Ectodermal cell (in vitro differentiated cells): ENCODE data around the gene ANTXR1.

Experiments
- H3K27ac ChIP-seq: 2 replicates; pipeline ENCODE4 v1.7.0; 2013; ENCODE audit warnings: mild to moderate bottlenecking, low read depth, low read length; ENCODE audit not compliant: insufficient read depth, poor library complexity, severe bottlenecking
- H3K27me3 ChIP-seq: 2 replicates; pipeline ENCODE4 v1.7.0; 2013; ENCODE audit warnings: mild to moderate bottlenecking, low read length; ENCODE audit not compliant: insufficient read depth, control insufficient read depth, poor library complexity, severe bottlenecking
- H3K36me3 ChIP-seq: one replicate; pipeline ENCODE4 v1.7.0; 2013; ENCODE audit warnings: low read length; ENCODE audit not compliant: control insufficient read depth, insufficient read depth
- H3K4me1 ChIP-seq: one replicate; pipeline ENCODE4 v1.7.0; 2013; ENCODE audit warnings: low read length; ENCODE audit not compliant: control insufficient read depth, insufficient read depth
- H3K4me3 ChIP-seq: 2 replicates; pipeline ENCODE4 v1.7.0; 2013; ENCODE audit warnings: low read depth, low read length, control low read depth; ENCODE audit not compliant: insufficient read depth
- H3K9me3 ChIP-seq: 2 replicates; pipeline ENCODE4 v1.7.0; 2013; ENCODE audit warnings: mild to moderate bottlenecking, low read length, moderate library complexity; ENCODE audit not compliant: control insufficient read depth
- WGBS, 2 experiments: methylation state at CpG; one replicate each; pipeline ENCODE4 v1.1.7; 2013; ENCODE audit warnings: missing lambda C conversion rate in 2 of 2; 5-methylcytosine and 5-hydroxymethylcytosine counted together

ANTXR1 gene

GRCh38 chr2:69001879-69002278 is 11.1 kb upstream of the ANTXR1 start:
- H3K27ac ChIP-seq, result no peak overlapping the region
- no peaks in the 10 kb centered on the region for H3K9me3 ChIP-seq
- H3K4me3 ChIP-seq, result no peak overlapping the region
- no peaks in the 10 kb centered on the region for H3K4me1 ChIP-seq
- no peaks in the 10 kb centered on the region for H3K36me3 ChIP-seq
- no peaks in the 10 kb centered on the region for H3K27me3 ChIP-seq

DNA sequence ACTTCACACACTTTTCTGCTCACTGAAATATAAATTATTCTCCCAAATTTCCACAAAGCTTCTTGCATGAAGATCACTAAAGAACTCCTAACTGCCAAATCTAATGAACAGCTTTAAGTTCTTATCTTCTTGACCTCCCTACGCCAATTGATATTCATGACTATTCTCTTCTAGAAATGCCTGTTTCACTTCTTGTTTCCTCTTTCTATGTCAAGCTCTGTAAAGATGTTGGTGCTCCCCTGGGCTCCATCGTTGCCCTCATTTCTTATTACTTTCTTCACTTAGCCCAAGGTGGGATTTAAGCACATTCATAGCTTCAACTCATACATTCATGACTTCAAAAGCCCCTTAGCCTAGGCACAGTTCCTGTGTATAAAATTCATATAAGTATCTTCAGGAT is 9.2 kb upstream of the ANTXR1 start:
- WGBS, 2 experiments, result 91% methylated on average over 2 of the region's 2 CpGs
- Histone ChIP-seq H3K27ac (no peak overlapping the region), H3K9me3 (no peaks in the 10 kb centered on the region), H3K4me1 (no peaks in the 10 kb centered on the region), H3K27me3 (no peaks in the 10 kb centered on the region), H3K36me3 (no peaks in the 10 kb centered on the region), H3K4me3 (no peak overlapping the region)

DNA sequence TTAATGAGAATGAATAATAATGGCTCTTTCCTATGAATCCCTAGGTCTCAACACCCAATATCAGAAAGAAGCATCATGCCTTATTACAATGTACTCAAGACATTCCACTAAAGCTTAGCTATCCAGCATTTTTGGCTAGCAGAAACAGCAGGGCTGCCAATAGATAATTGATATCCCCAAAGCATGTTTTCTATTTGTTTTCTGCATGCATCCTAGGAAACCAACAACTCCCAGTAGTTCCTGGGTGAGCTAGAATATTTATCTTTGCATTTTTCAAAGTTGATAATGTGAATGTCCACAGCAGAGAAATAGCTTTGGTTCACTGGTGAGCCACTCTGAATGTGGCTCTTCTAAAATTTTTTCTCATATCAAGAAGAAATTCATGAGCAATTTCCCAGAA is 5.8 kb upstream of the ANTXR1 start:
- peaks cover 13% of the 10 kb centered on the region for H3K27me3 ChIP-seq
- no peaks in the 10 kb centered on the region for H3K36me3 ChIP-seq
- H3K9me3 ChIP-seq, result no peaks in the 10 kb centered on the region
- no peak overlapping the region for H3K27ac ChIP-seq
- no peak overlapping the region for H3K4me3 ChIP-seq
- H3K4me1 ChIP-seq, result no peaks in the 10 kb centered on the region

DNA sequence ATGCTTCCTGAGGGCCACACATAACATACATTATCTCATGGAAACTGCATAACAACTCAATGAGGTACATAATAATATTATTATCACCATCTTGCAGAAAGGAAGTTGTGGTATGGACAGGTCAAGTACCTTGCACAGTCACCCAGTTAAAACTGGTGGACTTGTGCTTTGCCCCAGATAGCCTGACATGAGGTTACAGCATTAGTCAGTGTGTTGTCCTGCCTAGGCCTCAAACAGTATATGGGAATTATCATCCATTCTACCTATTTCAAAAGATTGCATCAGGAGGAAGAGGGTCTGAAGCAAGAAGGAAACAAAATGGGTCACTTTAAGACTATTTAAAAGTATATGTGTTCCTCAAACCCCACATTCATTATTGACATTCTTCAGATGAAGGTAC is 5.4 kb upstream of the ANTXR1 start:
- no peaks in the 10 kb centered on the region for H3K36me3 ChIP-seq
- peaks cover 17% of the 10 kb centered on the region for H3K27me3 ChIP-seq
- no peak overlapping the region for H3K4me3 ChIP-seq
- no peaks in the 10 kb centered on the region for H3K4me1 ChIP-seq
- no peaks in the 10 kb centered on the region for H3K9me3 ChIP-seq
- no peak overlapping the region for H3K27ac ChIP-seq

DNA sequence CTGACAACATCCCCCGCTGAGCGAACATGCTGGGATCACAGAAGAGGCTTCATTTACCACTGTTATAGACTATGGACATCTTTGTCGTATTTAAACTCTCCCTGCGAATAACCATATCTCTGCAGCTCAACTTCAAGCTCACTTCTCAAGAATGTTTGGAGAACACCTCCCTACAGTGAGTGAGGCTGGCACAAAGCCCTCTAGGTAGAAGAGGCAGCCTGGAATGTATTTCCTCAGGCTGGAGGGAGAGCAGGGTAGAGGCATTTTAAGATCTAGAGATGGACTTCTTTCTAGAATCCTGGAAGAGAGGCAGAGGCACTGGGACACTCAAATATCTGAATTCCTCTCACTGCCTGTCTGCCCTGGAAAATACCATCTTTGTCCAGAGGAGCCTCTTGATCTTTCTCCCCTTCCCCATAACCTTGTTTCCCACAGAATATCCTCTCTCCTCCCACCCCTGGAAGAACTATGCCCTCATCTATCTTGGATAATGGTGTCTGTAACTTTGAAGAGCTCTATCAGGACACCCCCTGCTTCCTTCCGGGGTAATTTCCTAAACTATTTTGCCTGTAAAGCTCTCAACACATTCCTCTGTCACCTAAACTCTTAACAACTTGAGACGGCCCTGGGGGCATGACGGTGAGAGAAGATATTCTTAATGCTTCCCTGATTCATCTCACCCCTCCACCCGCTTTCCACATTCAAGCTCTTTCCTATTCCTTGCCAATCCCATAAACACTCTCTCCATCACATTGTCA is 2.4 kb upstream of the ANTXR1 start:
- H3K27ac ChIP-seq, result no peak overlapping the region
- H3K9me3 ChIP-seq, result no peaks in the 10 kb centered on the region
- no peak overlapping the region for H3K4me3 ChIP-seq
- H3K27me3 ChIP-seq, result peaks cover 19% of the 10 kb centered on the region
- H3K4me1 ChIP-seq, result peaks cover 5% of the 10 kb centered on the region
- WGBS, 2 experiments, result 72 to 76% methylated on average over 8 of the region's 8 CpGs
- no peaks in the 10 kb centered on the region for H3K36me3 ChIP-seq

GRCh38 chr2:69011611-69012157 is 1.3 kb upstream of the ANTXR1 start:
- no peak overlapping the region for H3K4me3 ChIP-seq
- H3K27me3 ChIP-seq, result peaks cover 19% of the 10 kb centered on the region
- peaks cover 5% of the 10 kb centered on the region for H3K4me1 ChIP-seq
- no peaks in the 10 kb centered on the region for H3K36me3 ChIP-seq
- no peaks in the 10 kb centered on the region for H3K9me3 ChIP-seq
- H3K27ac ChIP-seq, result no peak overlapping the region
- 76% methylated on average over 4 of the region's 4 CpGs for WGBS, 2 experiments

- WGBS, 2 experiments, result 23 to 25% methylated on average over 27 of the region's 27 CpGs
- Histone ChIP-seq H3K4me3 (peak overlapping the region; percentile 80), H3K36me3 (no peaks in the 10 kb centered on the region), H3K27ac (no peak overlapping the region), H3K9me3 (no peaks in the 10 kb centered on the region), H3K27me3 (peaks cover 19% of the 10 kb centered on the region), H3K4me1 (peaks cover 5% of the 10 kb centered on the region)
Observed at GRCh38 chr2:69012310-69013141, 453 bp upstream of the ANTXR1 start.

DNA sequence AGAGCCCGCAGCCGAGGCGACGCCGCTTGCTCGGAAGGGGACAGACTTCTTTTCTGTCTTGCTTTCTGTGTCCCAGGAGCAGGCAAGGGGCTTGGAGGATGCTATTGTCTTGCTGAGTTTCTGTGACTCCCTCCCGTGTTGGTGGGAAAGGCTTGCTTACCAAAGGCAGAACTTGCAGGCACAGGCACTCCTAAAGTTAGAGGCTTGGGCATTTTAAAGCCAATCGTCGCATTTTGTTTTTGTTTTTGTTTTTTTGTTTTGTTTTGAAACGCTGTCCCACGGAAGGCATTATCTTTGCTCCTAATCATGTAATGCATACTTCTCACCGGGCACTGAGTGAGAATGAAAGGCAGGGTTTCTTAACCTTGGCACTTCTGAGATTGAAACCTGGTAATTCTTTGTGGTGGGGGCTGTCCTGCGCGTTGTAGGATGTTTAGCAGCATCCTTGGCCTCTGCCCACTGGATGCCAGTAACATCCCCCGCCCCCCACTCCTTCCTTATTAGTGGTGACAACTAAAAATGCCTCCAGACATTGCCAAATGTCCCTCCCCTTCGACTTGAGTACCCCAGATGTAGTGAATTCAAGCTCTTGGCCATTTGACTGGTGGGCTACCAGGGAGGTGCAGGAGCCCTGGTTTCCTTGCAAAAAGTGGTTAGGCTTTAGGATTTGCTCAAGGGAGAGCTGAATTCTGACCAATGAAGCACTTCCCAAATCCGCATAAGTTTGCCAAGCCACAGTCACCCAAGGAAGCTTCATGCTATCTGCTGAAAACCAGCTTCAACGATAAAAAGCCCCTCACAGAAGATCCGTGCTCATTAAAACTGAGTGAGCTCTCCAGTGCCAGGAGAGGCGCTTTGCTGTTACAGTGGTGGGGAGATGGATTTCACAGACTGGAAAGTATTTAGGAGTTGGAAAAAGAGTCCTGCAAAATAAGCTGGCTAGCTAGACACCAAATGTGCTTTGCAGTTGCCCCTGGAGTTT is 1.2 kb downstream of the ANTXR1 start:
- H3K4me1 ChIP-seq, result peaks cover 5% of the 10 kb centered on the region
- H3K27me3 ChIP-seq, result peaks cover 19% of the 10 kb centered on the region
- H3K4me3 ChIP-seq, result peak overlapping the region; percentile 80
- no peaks in the 10 kb centered on the region for H3K36me3 ChIP-seq
- no peaks in the 10 kb centered on the region for H3K9me3 ChIP-seq
- WGBS, 2 experiments, result 1 to 2% methylated on average over 20 of the region's 20 CpGs
- H3K27ac ChIP-seq, result no peak overlapping the region

GRCh38 chr2:69017080-69017479 is 4.1 kb downstream of the ANTXR1 start:
- H3K4me3 ChIP-seq, result no peak overlapping the region
- H3K9me3 ChIP-seq, result no peaks in the 10 kb centered on the region
- H3K4me1 ChIP-seq, result peaks cover 5% of the 10 kb centered on the region
- peaks cover 7% of the 10 kb centered on the region for H3K27me3 ChIP-seq
- 93 to 95% methylated on average over 5 of the region's 5 CpGs for WGBS, 2 experiments
- no peaks in the 10 kb centered on the region for H3K36me3 ChIP-seq
- no peak overlapping the region for H3K27ac ChIP-seq
